Sigmoid colon (tissue), 4 donors: ENCODE results near the gene AMT.

Experiments
- EP300 ChIP-seq, 4 donors: sonication (generic); formaldehyde crosslinking; IDR thresholded peaks; one replicate each; pipeline ENCODE4 v1.6.1; 2017; ENCODE audit warnings: antibody characterized with exemption in 4 of 4
- TF ChIP-seq, protein P1 (sequence below), 4 experiments: fragments of 450-650 bp in 3 of 4; fragments of 200-600 bp in 1 of 4; IDR thresholded peaks; one replicate each; pipeline ENCODE4 v1.5.1; 2016 to 2019; ENCODE audit warnings: antibody characterized with exemption in 4 of 4, mild to moderate bottlenecking in 3 of 4, moderate library complexity in 2 of 4

DNA sequence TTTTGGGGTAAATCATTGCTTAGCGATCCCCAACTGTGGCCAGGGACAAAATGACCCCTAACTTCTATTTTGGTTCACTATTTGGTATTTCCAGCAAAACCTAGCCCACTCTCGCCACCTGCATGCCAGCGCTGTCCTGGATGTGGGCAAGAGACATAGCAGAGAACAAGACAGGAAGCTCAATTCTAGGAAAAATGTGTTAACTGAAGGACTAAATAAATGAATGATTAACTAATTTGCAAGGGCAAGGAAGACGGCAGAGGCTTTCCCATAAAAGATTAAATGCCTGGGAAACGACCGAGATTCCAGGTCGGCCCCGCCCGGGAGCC is 6.4 kb upstream of the AMT start:
- TF ChIP-seq, protein P1, sequence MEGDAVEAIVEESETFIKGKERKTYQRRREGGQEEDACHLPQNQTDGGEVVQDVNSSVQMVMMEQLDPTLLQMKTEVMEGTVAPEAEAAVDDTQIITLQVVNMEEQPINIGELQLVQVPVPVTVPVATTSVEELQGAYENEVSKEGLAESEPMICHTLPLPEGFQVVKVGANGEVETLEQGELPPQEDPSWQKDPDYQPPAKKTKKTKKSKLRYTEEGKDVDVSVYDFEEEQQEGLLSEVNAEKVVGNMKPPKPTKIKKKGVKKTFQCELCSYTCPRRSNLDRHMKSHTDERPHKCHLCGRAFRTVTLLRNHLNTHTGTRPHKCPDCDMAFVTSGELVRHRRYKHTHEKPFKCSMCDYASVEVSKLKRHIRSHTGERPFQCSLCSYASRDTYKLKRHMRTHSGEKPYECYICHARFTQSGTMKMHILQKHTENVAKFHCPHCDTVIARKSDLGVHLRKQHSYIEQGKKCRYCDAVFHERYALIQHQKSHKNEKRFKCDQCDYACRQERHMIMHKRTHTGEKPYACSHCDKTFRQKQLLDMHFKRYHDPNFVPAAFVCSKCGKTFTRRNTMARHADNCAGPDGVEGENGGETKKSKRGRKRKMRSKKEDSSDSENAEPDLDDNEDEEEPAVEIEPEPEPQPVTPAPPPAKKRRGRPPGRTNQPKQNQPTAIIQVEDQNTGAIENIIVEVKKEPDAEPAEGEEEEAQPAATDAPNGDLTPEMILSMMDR (IDR thresholded peaks at IDR 0.05), result no peak
- TF ChIP-seq EP300 (IDR thresholded peaks at IDR 0.05), result no peak
